Ishikawa (cell line): ENCODE results near the gene NDST1.

Source experiments
- CEBPB ChIP-seq: IDR thresholded peaks from 2 replicates; pipeline ENCODE4 v1.6.1; 2012
- CREB1 ChIP-seq: IDR thresholded peaks from 2 replicates; pipeline ENCODE4 v1.6.1; 2012; ENCODE audit warnings: low read depth
- EGR1 ChIP-seq: IDR thresholded peaks from 2 replicates; pipeline ENCODE4 v1.6.1; 2012
- EP300 ChIP-seq: IDR thresholded peaks from 2 replicates; pipeline ENCODE4 v1.6.1; 2012; ENCODE audit warnings: borderline replicate concordance
- FOXM1 ChIP-seq: IDR thresholded peaks from 2 replicates; pipeline ENCODE4 v1.6.1; 2012; ENCODE audit warnings: low read depth, borderline replicate concordance
- NFIC ChIP-seq: IDR thresholded peaks from 2 replicates; pipeline ENCODE4 v1.6.1; 2012
- RAD21 ChIP-seq: IDR thresholded peaks from 2 replicates; pipeline ENCODE4 v1.6.1; 2012; ENCODE audit warnings: low read depth
- TAF1 ChIP-seq: IDR thresholded peaks from 2 replicates; pipeline ENCODE4 v1.6.1; 2012; ENCODE audit warnings: low read depth, mild to moderate bottlenecking
- TCF12 ChIP-seq: IDR thresholded peaks from 2 replicates; pipeline ENCODE4 v1.6.1; 2012; ENCODE audit warnings: low read depth
- TEAD4 ChIP-seq: IDR thresholded peaks from 2 replicates; pipeline ENCODE4 v1.6.1; 2012
- USF1 ChIP-seq: IDR thresholded peaks from 2 replicates; pipeline ENCODE4 v1.6.1; 2012
- YY1 ChIP-seq: IDR thresholded peaks from 2 replicates; pipeline ENCODE4 v1.6.1; 2012; ENCODE audit warnings: low read depth
- ZBTB7A ChIP-seq: IDR thresholded peaks from 2 replicates; pipeline ENCODE4 v1.6.1; 2012; ENCODE audit warnings: low read depth
- TF ChIP-seq, protein P1 (sequence below): IDR thresholded peaks from 2 replicates; pipeline ENCODE4 v1.6.1; 2012
- TF ChIP-seq, protein P2 (sequence below): IDR thresholded peaks from 2 replicates; pipeline ENCODE4 v1.6.1; 2012; ENCODE audit warnings: low read depth, mild to moderate bottlenecking

Gene NDST1

GRCh38 chr5:150509992-150510391 is 2.1 kb downstream of the NDST1 start:
- TF ChIP-seq ZBTB7A (no peak), FOXM1 (no peak), TAF1 (no peak), EGR1 (no peak), TCF12 (no peak), TEAD4 (no peak), EP300 (no peak), YY1 (no peak), USF1 (no peak), RAD21 (no peak), CREB1 (no peak), NFIC (no peak), CEBPB (no peak)
- TF ChIP-seq, protein P1, sequence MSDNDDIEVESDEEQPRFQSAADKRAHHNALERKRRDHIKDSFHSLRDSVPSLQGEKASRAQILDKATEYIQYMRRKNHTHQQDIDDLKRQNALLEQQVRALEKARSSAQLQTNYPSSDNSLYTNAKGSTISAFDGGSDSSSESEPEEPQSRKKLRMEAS: no peak
- TF ChIP-seq, protein P2, sequence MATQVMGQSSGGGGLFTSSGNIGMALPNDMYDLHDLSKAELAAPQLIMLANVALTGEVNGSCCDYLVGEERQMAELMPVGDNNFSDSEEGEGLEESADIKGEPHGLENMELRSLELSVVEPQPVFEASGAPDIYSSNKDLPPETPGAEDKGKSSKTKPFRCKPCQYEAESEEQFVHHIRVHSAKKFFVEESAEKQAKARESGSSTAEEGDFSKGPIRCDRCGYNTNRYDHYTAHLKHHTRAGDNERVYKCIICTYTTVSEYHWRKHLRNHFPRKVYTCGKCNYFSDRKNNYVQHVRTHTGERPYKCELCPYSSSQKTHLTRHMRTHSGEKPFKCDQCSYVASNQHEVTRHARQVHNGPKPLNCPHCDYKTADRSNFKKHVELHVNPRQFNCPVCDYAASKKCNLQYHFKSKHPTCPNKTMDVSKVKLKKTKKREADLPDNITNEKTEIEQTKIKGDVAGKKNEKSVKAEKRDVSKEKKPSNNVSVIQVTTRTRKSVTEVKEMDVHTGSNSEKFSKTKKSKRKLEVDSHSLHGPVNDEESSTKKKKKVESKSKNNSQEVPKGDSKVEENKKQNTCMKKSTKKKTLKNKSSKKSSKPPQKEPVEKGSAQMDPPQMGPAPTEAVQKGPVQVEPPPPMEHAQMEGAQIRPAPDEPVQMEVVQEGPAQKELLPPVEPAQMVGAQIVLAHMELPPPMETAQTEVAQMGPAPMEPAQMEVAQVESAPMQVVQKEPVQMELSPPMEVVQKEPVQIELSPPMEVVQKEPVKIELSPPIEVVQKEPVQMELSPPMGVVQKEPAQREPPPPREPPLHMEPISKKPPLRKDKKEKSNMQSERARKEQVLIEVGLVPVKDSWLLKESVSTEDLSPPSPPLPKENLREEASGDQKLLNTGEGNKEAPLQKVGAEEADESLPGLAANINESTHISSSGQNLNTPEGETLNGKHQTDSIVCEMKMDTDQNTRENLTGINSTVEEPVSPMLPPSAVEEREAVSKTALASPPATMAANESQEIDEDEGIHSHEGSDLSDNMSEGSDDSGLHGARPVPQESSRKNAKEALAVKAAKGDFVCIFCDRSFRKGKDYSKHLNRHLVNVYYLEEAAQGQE: no peak

GRCh38 chr5:150510460-150511263 is 2.7 kb downstream of the NDST1 start:
- TF ChIP-seq RAD21 (no peak), ZBTB7A (no peak), YY1 (no peak), TEAD4 (no peak)

DNA sequence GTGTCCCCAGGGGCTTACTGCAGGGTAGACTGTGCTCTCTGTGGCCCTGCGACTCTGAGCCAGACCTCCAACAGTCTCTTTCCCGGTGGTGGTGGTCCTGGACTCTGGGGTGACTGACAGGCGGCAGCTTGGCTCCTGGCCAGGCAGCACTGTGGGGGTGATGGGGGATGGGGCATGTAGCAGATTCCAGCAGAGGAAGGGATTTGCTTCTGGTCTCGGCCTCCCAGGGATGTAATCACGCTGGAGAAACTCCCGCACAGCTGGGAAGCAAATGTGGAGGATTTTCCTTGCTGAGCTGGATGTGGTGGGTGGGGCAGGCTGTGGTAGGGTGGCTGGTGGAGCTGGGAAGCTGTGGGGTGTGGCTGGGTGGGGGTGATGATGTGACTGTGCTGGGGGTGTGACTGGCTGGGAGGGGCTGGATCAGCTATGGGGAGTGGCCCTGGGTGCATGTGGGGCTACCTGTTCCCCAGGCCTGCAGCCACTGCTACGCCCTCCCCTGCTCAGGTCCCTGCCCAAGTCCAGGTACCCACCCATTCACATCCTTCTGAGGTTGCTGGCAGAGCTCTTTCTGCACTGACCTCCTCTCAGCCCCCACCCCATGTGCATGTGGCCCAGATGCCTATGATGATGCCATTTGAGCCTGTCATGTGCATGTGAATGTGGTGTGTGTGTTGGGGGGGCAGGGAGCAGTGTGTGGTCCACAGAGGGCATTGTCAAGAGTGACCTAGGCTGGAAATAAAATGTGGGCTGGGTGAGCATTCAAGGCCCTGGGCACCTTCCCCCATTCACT is 3.8 kb downstream of the NDST1 start:
- TF ChIP-seq TEAD4 (peak; percentile 86), NFIC (peak; percentile 95), FOXM1 (peak; percentile 57; the same call in 1 of the 2 replicates), TCF12 (peak; percentile 89), EP300 (peak; percentile 85), ZBTB7A (no peak)
- TF ChIP-seq, protein P2: no peak
- TF ChIP-seq, protein P1: peak; percentile 35; the same call in 1 of the 2 replicates

DNA sequence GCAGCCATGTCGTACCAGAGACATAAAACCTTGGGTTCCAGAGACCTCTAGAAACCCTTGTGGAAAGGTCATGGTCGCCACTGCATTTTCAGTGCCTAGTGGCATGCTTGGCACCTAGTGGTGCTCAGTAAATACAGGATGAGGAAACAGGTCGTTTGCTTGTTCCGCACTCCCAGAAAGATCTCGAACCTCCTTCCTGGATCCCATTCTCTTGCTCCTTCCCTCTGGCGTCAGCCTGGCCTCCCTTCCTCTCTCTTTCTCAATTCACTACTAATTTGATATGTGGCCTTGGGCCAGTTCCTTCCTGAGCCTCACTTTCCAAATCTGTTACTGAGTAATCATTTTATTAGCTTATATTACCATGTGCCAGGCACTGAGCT is 4.4 kb downstream of the NDST1 start:
- no peak for TF ChIP-seq EP300
- TF ChIP-seq, protein P1: no peak
- TF ChIP-seq ZBTB7A: no peak
- TF ChIP-seq, protein P2: no peak
- TF ChIP-seq TAF1: no peak
- TF ChIP-seq CEBPB: no peak
- TF ChIP-seq NFIC: no peak
- TF ChIP-seq EGR1: no peak
